OCI-LY1 (cell line): ENCODE results near the gene EVI5L.

ENCODE experiments used
- CTCF ChIP-seq: fragments of 200-600 bp; sonication (generic), shearing (Covaris generic); IDR thresholded peaks from 2 replicates; pipeline ENCODE4 v1.5.1; 2017; ENCODE audit warnings: mild to moderate bottlenecking, antibody characterized with exemption, low read length, moderate library complexity, mixed read lengths
- EZH2 ChIP-seq: fragments of 200-600 bp; sonication (generic), shearing (Covaris generic); IDR thresholded peaks from 2 replicates; pipeline ENCODE4 v1.8.0; 2017; ENCODE audit warnings: borderline replicate concordance, mixed run types, mild to moderate bottlenecking, antibody characterized with exemption, low read length, moderate library complexity, mixed read lengths

GRCh38 chr19:7888826-7889217, 58.8 kb downstream of the EVI5L start:
- TF ChIP-seq CTCF (no peak), EZH2 (no peak)
